ENCODE data around the gene C17orf50. TPM values are rescaled to one million over a fixed set of nuclear protein-coding genes. Genes with fewer than 3 reads are reported as not detected.

C17orf50 gene
- total and polyA plus RNA-seq, 2 of the 13 experiments (the other 11 are each of a cell fraction or from before 2014, with no cell fraction given): not detected

- TF ChIP-seq ZNF646 (CRISPR knock-in tag; IDR thresholded peaks at IDR 0.05) (no peak), SP2 (CRISPR knock-in tag; IDR thresholded peaks at IDR 0.05) (peak; percentile 67), CHD2 (IDR thresholded peaks at IDR 0.05; ENCODE audit: low read depth, low read length) (no peak), ZNF883 (CRISPR knock-in tag; IDR thresholded peaks at IDR 0.05; ENCODE audit: not compliant biosample characterization) (peak; percentile 95), SRY (CRISPR knock-in tag; IDR thresholded peaks at IDR 0.05) (peak; percentile 77; the same call in 1 of the 2 replicates), ZNF713 (CRISPR knock-in tag; IDR thresholded peaks at IDR 0.05) (no peak), MAF1 (CRISPR knock-in tag; IDR thresholded peaks at IDR 0.05; ENCODE audit: borderline replicate concordance) (no peak; the same call in 1 of the 2 replicates), PTBP1 (IDR thresholded peaks at IDR 0.05; ENCODE audit: low read depth, low read length, poor library complexity, severe bottlenecking) (no peak), DBP (CRISPR knock-in tag; IDR thresholded peaks at IDR 0.05; ENCODE audit: not compliant biosample characterization) (no peak), NFE2L1 (CRISPR knock-in tag; IDR thresholded peaks at IDR 0.05; ENCODE audit: borderline replicate concordance) (no peak), ZNF3 (CRISPR knock-in tag; IDR thresholded peaks at IDR 0.05) (no peak), MTF2 (CRISPR knock-in tag; IDR thresholded peaks at IDR 0.05; ENCODE audit: borderline replicate concordance) (no peak; the same call in 1 of the 2 replicates), ZNF234 (CRISPR knock-in tag; conservative IDR thresholded peaks at IDR 0.05) (0 out of 2 replicates have a peak, but pooled peaks have one; percentile 51), ZNF768 (CRISPR knock-in tag; IDR thresholded peaks at IDR 0.05) (peak; percentile 64)
- TF ChIP-seq, protein P1, sequence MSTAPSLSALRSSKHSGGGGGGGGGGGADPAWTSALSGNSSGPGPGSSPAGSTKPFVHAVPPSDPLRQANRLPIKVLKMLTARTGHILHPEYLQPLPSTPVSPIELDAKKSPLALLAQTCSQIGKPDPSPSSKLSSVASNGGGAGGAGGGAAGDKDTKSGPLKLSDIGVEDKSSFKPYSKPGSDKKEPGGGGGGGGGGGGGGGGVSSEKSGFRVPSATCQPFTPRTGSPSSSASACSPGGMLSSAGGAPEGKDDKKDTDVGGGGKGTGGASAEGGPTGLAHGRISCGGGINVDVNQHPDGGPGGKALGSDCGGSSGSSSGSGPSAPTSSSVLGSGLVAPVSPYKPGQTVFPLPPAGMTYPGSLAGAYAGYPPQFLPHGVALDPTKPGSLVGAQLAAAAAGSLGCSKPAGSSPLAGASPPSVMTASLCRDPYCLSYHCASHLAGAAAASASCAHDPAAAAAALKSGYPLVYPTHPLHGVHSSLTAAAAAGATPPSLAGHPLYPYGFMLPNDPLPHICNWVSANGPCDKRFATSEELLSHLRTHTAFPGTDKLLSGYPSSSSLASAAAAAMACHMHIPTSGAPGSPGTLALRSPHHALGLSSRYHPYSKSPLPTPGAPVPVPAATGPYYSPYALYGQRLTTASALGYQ (CRISPR knock-in tag; IDR thresholded peaks at IDR 0.05): no peak; the same call in 1 of the 2 replicates
- TF ChIP-seq, protein P2, sequence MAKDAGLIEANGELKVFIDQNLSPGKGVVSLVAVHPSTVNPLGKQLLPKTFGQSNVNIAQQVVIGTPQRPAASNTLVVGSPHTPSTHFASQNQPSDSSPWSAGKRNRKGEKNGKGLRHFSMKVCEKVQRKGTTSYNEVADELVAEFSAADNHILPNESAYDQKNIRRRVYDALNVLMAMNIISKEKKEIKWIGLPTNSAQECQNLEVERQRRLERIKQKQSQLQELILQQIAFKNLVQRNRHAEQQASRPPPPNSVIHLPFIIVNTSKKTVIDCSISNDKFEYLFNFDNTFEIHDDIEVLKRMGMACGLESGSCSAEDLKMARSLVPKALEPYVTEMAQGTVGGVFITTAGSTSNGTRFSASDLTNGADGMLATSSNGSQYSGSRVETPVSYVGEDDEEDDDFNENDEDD (CRISPR knock-in tag; IDR thresholded peaks at IDR 0.05; ENCODE audit: borderline replicate concordance): peak; percentile 63; the same call in 1 of the 2 replicates
These were observed 48.5 kb downstream of the C17orf50 start, which contains the start of gene TAF15 (continued) for GRCh38 chr17:35808962-35809854.
